Natural killer cell (primary cell): Measurements from ENCODE around the gene LRRC17. TPM values are rescaled to one million over a fixed set of nuclear protein-coding genes. Genes with fewer than 3 reads are reported as not detected.

ENCODE experiments used
- ATAC-seq, 3 donors: fragments of 150-1000 bp in 2 of 3; fragments of 200-7000 bp in 1 of 3; cut with Tn5 transposase; 1 replicate in 1 of 3; 2 replicates in 2 of 3; pipeline ENCODE4 v1.10.0; 2021; ENCODE audit warnings: mild to moderate bottlenecking in 2 of 3, moderate library complexity in 2 of 3
- DNase-seq, 2 donors: peaks; one replicate each; pipeline versions ENCODE4 v3.0.0 to v3.0.0-alpha.2; 2013 to 2021; ENCODE audit warnings: mixed read lengths in 1 of 2
- H3K27ac ChIP-seq: one replicate; pipeline ENCODE4 v1.5.1; 2013; ENCODE audit warnings: mild to moderate bottlenecking, low read length
- H3K27me3 ChIP-seq: one replicate; pipeline ENCODE4 v1.6.1; 2013; ENCODE audit warnings: low read length; ENCODE audit not compliant: control insufficient read depth, insufficient read depth
- H3K36me3 ChIP-seq: one replicate; pipeline ENCODE4 v1.6.1; 2013; ENCODE audit warnings: low read length; ENCODE audit not compliant: control insufficient read depth, insufficient read depth
- H3K4me1 ChIP-seq: one replicate; pipeline ENCODE4 v1.6.1; 2013; ENCODE audit warnings: low read length; ENCODE audit not compliant: control insufficient read depth, insufficient read depth
- H3K4me3 ChIP-seq: one replicate; pipeline ENCODE4 v1.5.1; 2013; ENCODE audit warnings: low read length
- H3K9me3 ChIP-seq: one replicate; pipeline ENCODE4 v1.6.1; 2013; ENCODE audit warnings: low read length; ENCODE audit not compliant: control insufficient read depth, insufficient read depth
- H3K27ac Mint-ChIP-seq, 2 donors: one replicate each; pipeline ENCODE4 v1.8.0; 2022; ENCODE audit warnings: mild to moderate bottlenecking in 2 of 2, mixed read lengths in 2 of 2, moderate library complexity in 1 of 2
- H3K27me3 Mint-ChIP-seq, 2 donors: one replicate each; pipeline ENCODE4 v1.8.0; 2022; ENCODE audit warnings: low read depth in 2 of 2, mixed read lengths in 2 of 2
- H3K36me3 Mint-ChIP-seq: one replicate; pipeline ENCODE4 v1.8.0; 2022; ENCODE audit warnings: mixed read lengths
- H3K4me1 Mint-ChIP-seq, 2 donors: one replicate each; pipeline ENCODE4 v1.8.0; 2022; ENCODE audit warnings: mixed read lengths in 2 of 2
- H3K4me3 Mint-ChIP-seq: one replicate; pipeline ENCODE4 v1.8.0; 2022; ENCODE audit warnings: mild to moderate bottlenecking, moderate library complexity, mixed read lengths
- H3K9me3 Mint-ChIP-seq, 2 donors: one replicate each; pipeline ENCODE4 v1.8.0; 2022; ENCODE audit warnings: mixed read lengths in 2 of 2
- WGBS: methylation state at CpG from one replicate; pipeline ENCODE4 v1.1.7; 2013; ENCODE audit warnings: missing lambda C conversion rate; ENCODE audit not compliant: insufficient coverage; 5-methylcytosine and 5-hydroxymethylcytosine counted together
- intact Hi-C: fragments of 100-400 bp; cut with micrococcal nuclease; formaldehyde crosslinking; loops from one replicate; pipeline ENCODE4 v1.14.2; 2022
- total RNA-seq, 4 donors: library from RNA; stranded (reverse); fragments of 120-200 nt in 1 of 4; gene quantifications; one replicate each; pipeline versions ENCODE4 v1.2.3 to v1.2.4, GENCODE V29; 2013 to 2022
- TF ChIP-seq, protein P1 (sequence below): fragments of 200-600 bp; IDR thresholded peaks from one replicate; pipeline ENCODE4 v1.8.0; 2022; ENCODE audit warnings: antibody characterized with exemption

The LRRC17 gene
- total RNA-seq, 3 donors from 2014 or later (not counting 1 experiment from before 2014, with no cell fraction given), result 0.63 TPM; not detected in 2

DNA sequence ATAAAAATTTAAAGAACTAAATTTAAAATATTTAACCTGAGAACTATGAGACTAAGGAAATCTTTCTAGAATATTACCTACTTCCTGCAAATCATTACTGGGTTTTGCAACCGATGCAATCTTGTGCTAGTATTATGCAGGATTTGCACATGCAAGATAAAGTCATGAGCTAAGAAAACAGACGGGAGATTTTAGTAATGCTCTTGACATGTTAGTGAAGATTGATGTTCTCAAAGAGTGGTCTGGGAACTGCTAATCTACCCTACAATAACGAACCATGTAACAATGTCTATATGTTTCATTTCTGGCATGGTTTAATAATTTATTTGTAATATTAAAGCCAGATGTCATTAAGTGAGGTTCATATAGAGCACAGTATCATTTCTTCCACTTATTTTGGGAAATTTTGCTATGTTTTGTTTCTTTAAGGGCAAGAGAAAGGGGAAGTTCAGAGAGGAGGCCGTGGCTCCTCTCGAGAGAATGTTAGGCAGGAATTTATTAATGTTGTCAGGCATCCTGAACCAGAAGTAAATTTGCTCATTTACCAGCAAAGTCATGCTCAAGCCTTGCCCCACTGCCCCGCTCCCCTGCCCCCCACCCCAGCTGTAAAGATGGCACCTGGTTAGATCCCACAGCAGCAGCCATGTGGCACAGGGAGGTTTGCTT, 22.8 kb downstream of the LRRC17 start:
- no peak for DNase-seq
- Histone ChIP-seq H3K27ac (no peak overlapping the region), H3K4me1 (no peaks in the 10 kb centered on the region), H3K4me3 (no peak overlapping the region), H3K9me3 (no peaks in the 10 kb centered on the region), H3K36me3 (no peaks in the 10 kb centered on the region), H3K27me3 (no peaks in the 10 kb centered on the region)
- no peak for ATAC-seq
- intact Hi-C loops, result no loop called here
- Mint-ChIP-seq H3K27me3 (no peaks in the 10 kb centered on the region), H3K4me3 (no peak overlapping the region), H3K27ac (no peak overlapping the region), H3K36me3 (no peaks in the 10 kb centered on the region), H3K9me3 (no peaks in the 10 kb centered on the region), H3K4me1 (no peaks in the 10 kb centered on the region)
- TF ChIP-seq, protein P1, sequence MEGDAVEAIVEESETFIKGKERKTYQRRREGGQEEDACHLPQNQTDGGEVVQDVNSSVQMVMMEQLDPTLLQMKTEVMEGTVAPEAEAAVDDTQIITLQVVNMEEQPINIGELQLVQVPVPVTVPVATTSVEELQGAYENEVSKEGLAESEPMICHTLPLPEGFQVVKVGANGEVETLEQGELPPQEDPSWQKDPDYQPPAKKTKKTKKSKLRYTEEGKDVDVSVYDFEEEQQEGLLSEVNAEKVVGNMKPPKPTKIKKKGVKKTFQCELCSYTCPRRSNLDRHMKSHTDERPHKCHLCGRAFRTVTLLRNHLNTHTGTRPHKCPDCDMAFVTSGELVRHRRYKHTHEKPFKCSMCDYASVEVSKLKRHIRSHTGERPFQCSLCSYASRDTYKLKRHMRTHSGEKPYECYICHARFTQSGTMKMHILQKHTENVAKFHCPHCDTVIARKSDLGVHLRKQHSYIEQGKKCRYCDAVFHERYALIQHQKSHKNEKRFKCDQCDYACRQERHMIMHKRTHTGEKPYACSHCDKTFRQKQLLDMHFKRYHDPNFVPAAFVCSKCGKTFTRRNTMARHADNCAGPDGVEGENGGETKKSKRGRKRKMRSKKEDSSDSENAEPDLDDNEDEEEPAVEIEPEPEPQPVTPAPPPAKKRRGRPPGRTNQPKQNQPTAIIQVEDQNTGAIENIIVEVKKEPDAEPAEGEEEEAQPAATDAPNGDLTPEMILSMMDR, result no peak
- 29% methylated on average over 4 of the region's 6 CpGs for WGBS

DNA sequence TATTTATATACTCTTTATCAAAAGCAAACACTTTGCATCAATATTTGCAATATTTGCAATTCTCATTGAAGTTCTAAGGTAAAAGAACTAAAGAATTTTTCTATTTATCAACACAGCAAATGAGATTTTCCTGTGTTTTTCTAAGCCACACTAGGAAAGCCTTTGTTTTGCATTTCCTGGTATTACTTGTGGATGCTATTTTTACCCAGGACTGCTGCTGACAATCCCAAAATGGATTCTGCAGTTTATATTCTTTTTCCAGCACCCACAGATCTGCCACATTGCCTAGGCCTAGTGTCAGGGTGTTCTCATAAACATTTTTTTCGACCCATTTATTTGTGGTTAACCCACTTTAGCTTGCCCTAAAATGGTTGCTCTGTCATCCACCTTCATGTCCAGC, 25.9 kb downstream of the LRRC17 start:
- no peaks in the 10 kb centered on the region for H3K27me3 Mint-ChIP-seq
- Histone ChIP-seq H3K27ac (no peak overlapping the region), H3K36me3 (no peaks in the 10 kb centered on the region), H3K4me1 (no peaks in the 10 kb centered on the region), H3K27me3 (no peaks in the 10 kb centered on the region), H3K4me3 (no peak overlapping the region), H3K9me3 (no peaks in the 10 kb centered on the region)
- no peaks in the 10 kb centered on the region for H3K9me3 Mint-ChIP-seq
- ATAC-seq (no peak), DNase-seq (no peak)
- intact Hi-C loops, result no loop called here
- TF ChIP-seq, protein P1, result no peak
- no peaks in the 10 kb centered on the region for H3K36me3 Mint-ChIP-seq
- no peak overlapping the region for H3K4me3 Mint-ChIP-seq
- 76% methylated on average over 1 of the region's 1 CpG for WGBS
- no peaks in the 10 kb centered on the region for H3K4me1 Mint-ChIP-seq
- H3K27ac Mint-ChIP-seq, result no peak overlapping the region

DNA sequence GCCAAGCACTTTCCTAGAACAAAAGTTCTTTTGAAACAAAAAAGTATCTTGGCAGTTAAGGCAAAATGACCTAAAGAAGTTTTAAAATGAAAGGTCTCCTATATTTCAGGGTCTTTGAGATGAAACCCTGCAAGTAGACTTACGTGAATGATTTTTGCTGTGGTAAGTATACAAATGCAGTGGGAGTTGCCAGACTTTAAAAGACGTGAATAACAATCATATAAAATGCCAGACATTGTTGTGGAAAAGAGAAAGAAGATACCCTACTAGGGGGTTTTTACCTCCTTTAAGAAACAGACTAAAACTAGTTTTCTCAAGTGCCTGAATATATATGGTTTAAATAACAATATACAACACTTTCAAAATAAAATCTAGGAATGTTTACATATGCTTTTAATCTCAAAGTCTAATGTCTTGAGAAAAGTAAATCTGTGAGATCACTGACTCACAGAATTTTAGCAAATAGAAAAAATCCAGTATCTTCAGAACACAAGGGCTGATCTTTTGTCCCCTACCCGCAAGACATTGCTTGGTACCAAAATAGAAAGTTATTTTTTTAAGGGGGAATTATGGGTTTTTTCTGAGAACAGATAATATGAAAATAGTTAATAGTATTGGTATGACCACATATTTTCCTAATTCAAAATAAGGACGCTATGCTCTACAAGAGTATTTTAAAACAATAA, 29.5 kb downstream of the LRRC17 start:
- no peak overlapping the region for H3K27ac ChIP-seq
- TF ChIP-seq, protein P1, result no peak
- DNase-seq, result no peak
- H3K27me3 ChIP-seq, result no peaks in the 10 kb centered on the region
- no peaks in the 10 kb centered on the region for H3K9me3 Mint-ChIP-seq
- no peaks in the 10 kb centered on the region for H3K4me1 Mint-ChIP-seq
- H3K36me3 Mint-ChIP-seq, result no peaks in the 10 kb centered on the region
- H3K4me1 ChIP-seq, result no peaks in the 10 kb centered on the region
- H3K36me3 ChIP-seq, result no peaks in the 10 kb centered on the region
- no peak overlapping the region for H3K4me3 Mint-ChIP-seq
- no peak overlapping the region for H3K27ac Mint-ChIP-seq
- no peaks in the 10 kb centered on the region for H3K27me3 Mint-ChIP-seq
- intact Hi-C loops, result no loop called here
- WGBS, result 90% methylated on average over 2 of the region's 4 CpGs
- H3K9me3 ChIP-seq, result no peaks in the 10 kb centered on the region
- H3K4me3 ChIP-seq, result no peak overlapping the region
- ATAC-seq, result no peak
